SJSA1 (cell line): ENCODE data around the gene KRTAP5-9. TPM values are rescaled to one million over a fixed set of nuclear protein-coding genes. Genes with fewer than 3 reads are reported as not detected.
"Not testable (repeated sequence)": the region's sequence is repeated elsewhere in the genome, so short reads cannot be mapped to it uniquely, and the experiment has no call there.

Source experiments
- DNase-seq, 2 experiments: peaks; one replicate each; pipeline ENCODE4 v3.0.0-alpha.2; 2015 to 2020; ENCODE audit warnings: low spot score in 2 of 2, low read depth in 1 of 2
- H3K27ac ChIP-seq: fragments of 250-450 bp; sonication (Bioruptor Pico); 2 replicates; pipeline ENCODE4 v1.5.1; 2020; ENCODE audit warnings: mild to moderate bottlenecking, moderate library complexity
- H3K27me3 ChIP-seq: fragments of 250-450 bp; sonication (Bioruptor Pico); replicated peaks from 2 replicates; pipeline ENCODE4 v1.5.1; 2020; ENCODE audit warnings: mild to moderate bottlenecking, moderate library complexity
- H3K36me3 ChIP-seq: fragments of 250-450 bp; sonication (Bioruptor Pico); 2 replicates; pipeline ENCODE4 v1.5.1; 2020; ENCODE audit warnings: mild to moderate bottlenecking
- H3K4me1 ChIP-seq: fragments of 250-450 bp; sonication (Bioruptor Pico); replicated peaks from 2 replicates; pipeline ENCODE4 v1.6.1; 2021; ENCODE audit warnings: mild to moderate bottlenecking
- H3K4me3 ChIP-seq: fragments of 250-450 bp; sonication (Bioruptor Pico); 2 replicates; pipeline ENCODE4 v1.5.1; 2020; ENCODE audit warnings: mild to moderate bottlenecking
- H3K9me3 ChIP-seq: fragments of 250-450 bp; sonication (Bioruptor Pico); replicated peaks from 2 replicates; pipeline ENCODE4 v1.5.1; 2020; ENCODE audit warnings: mild to moderate bottlenecking
- total RNA-seq: library from RNA; depleted of rRNA; stranded (reverse); fragments of >200 nt; shearing (Covaris generic); gene quantifications from 2 replicates; pipeline ENCODE4 v1.2.3, GENCODE V29; 2014

KRTAP5-9 gene
- total RNA-seq, 1 experiment from 2014 or later = not detected

DNA sequence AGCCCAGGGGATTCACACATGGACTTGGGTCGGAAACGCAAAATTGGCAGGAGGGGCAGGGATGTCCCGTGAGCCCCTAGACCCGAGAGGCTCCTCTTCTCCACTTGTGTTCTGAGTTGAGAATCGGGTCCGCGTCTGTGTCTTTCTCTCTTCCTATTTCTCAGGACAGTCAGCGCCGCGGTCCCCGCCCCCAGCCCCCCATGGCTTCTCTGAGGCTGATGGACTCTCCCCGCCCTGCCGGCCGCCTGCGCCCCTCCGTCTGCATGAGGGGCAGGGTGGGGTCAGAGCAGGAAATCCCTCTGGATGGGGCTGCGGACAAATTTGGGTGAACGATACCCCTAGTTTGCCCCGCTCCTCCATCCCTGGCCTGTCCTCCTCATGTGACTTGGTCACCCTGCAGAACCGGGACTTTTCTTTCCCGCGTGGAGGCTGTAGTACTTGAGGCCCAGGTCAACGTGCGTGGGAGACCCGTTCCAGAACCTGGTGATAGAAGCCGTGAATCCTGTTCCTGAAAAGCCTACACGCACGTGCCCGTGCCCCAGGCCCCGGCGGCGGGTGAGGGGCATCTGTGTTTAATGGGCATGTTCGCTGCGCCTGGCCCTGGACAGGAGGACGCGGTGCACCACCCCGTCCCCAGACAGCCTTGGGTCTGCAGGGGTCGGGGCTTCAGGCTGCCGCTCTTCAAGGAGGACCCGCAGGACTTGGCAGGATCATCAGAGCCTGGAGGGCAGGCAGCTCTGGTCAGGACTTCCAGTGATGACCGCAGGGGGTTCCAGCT is 28.7 kb downstream of the KRTAP5-9 start:
- H3K27me3 ChIP-seq, H3K4me1 ChIP-seq, H3K36me3 ChIP-seq, DNase-seq, H3K9me3 ChIP-seq, H3K27ac ChIP-seq, H3K4me3 ChIP-seq: not testable (repeated sequence)

DNA sequence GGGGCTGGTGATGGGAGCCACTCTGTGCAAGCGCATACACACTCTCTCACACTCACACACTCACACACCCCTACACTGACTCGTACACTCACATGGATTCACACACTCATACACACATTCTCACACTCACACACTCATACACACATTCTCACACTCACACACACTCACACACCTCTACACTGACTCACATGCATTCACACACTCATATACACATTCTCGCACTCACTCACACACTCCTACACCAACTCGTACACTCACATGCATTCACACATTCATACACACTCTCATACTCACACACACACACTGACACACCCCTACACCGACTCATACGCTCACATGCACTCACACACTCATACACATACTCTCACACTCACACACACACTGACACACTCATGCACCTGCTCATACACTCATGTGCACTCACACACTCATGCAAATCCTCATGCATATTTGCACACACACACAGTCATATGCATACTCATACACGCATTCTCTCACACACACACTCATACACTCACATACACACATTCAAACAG is 29.3 kb downstream of the KRTAP5-9 start:
- Histone ChIP-seq H3K27me3 (no peaks in the 10 kb centered on the region), H3K27ac (no peak overlapping the region), H3K4me3 (no peak overlapping the region), H3K4me1 (no peaks in the 10 kb centered on the region), H3K9me3 (no peaks in the 10 kb centered on the region), H3K36me3 (no peaks in the 10 kb centered on the region)
- DNase-seq = no peak

DNA sequence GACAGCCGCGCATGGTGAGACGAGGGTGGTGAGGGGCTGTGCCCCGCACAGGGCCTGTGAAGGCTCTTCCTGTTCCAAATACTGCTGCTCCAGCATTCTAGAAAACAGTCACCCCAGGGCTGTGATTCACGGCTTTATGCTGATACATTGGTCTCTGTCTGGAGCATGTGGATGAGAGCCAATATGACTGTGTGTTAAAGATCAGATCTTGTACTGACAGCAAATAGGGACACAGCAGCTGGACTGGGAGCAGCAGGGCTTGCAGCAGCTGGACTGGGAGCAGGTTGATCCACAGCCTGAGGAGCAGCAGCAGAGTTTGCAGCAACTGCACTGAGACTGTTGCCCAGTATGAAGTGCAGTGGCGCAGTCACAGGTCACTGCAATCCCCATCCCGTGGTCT is 31.3 kb downstream of the KRTAP5-9 start:
- H3K4me1 ChIP-seq, H3K9me3 ChIP-seq, DNase-seq, H3K27ac ChIP-seq, H3K27me3 ChIP-seq, H3K4me3 ChIP-seq, H3K36me3 ChIP-seq: not testable (repeated sequence)

DNA sequence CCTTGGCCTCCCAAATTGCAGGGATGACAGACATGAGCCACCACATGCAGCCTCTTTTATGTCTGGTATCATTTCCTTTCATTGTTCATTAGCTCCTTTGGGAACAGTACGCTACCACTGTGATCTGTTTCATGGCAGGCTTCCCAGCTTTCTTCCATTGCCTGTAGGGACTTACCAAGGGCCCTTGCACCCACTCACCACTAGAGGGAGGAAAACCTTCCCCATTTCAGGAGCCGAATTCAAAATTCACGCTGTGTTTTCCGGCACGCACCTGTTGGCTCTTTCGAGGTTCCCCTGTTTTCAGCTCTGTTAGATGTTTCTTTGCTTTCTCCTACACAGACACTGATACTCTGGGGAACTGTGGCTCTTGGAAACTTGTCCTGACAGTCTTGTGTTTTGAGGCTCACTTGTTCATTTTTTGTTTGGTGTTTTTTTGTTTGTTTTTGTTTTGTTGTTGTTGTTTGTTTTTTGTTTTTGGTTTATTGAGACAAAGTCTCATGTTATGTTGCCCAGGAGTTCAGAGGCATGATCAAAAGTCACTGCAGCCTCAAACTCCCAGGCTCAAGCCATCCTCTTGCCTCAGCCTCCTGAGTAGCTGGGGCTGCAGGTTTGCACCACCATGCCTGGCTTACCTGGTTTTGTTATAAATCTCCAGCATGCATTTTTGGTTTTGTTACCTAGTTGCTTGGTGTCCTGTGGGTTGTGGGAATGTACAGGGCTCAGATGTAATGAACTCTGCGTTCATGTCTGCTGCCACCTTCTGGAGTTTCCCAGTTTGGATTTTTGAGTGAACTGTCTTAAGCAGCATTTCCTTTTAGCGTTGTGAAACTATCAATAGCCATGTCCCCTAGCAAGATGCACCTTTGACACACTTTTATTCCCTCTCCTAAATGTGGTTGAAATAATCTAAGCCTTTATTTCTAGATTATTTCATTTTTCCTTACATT is 32.1 kb downstream of the KRTAP5-9 start:
- Histone ChIP-seq H3K4me1 (no peaks in the 10 kb centered on the region), H3K27ac (no peak overlapping the region), H3K36me3 (no peaks in the 10 kb centered on the region), H3K9me3 (no peaks in the 10 kb centered on the region), H3K27me3 (no peaks in the 10 kb centered on the region), H3K4me3 (no peak overlapping the region)
- peak; percentile 16 to 42 for DNase-seq

DNA sequence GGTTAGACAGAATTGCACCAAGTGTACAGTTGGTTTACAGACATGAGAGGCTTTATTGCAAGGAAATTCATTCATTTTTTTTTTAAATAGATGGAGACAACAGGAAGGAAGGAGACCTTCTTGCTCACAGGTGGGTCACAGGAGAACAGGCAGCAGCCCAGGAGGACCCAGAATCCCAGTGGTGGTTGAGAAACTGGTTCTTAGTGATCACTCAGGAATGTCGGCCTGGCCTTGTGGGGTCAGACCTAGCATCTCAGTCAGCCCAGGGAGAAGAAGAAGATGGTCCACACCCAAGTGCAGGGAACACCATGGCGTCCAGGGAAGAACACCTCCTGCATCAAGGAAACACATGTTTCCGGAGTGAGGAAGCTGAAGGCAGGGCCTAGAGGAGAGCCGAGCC is 33.6 kb downstream of the KRTAP5-9 start:
- H3K27ac ChIP-seq = no peak overlapping the region
- H3K9me3 ChIP-seq = no peaks in the 10 kb centered on the region
- H3K27me3 ChIP-seq = no peaks in the 10 kb centered on the region
- no peaks in the 10 kb centered on the region for H3K4me1 ChIP-seq
- no peaks in the 10 kb centered on the region for H3K36me3 ChIP-seq
- H3K4me3 ChIP-seq = no peak overlapping the region
- no peak for DNase-seq

DNA sequence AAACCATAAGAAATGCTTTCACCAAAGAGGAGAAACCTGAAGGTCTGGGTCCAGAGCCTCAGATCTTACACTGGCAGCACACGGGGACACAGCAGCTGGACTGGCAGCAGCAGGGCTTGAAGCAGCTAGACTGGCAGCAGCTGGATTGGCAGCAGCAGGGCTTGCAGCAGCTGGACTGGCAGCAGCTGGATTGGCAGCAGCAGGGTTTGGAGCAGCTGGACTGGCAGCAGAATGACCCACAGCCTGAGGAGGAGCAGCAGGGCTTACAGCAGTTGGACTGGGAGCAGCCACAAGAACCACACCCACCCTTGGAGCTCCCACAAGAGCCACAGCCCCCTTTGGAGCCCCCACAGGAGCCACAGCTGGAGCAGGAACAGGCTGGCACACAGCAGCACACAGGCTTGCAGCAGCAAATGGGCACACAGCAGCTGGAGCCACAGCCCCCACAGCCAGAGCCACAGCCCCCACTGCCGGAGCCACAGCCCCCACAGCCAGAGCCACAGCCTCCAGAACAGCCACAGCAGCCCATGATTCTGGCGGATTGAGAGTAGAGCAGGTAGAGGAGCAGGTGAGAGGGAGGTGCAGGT is 34.2 kb downstream of the KRTAP5-9 start, which contains the start of gene KRTAP5-11:
Gene KRTAP5-11, minus strand, starts transcription at position 567 of the 587 bp plus-strand sequence. Its CDS starts 38 bp downstream, at position 529.
- H3K36me3 ChIP-seq = no peaks in the 10 kb centered on the region
- H3K9me3 ChIP-seq = no peaks in the 10 kb centered on the region
- no peak within 1 kb of the TSS for H3K4me3 ChIP-seq
- H3K4me1 ChIP-seq = no peaks in the 10 kb centered on the region
- no peaks in the 10 kb centered on the region for H3K27me3 ChIP-seq
- DNase-seq = no peak
- no peak within 1 kb of the TSS for H3K27ac ChIP-seq

DNA sequence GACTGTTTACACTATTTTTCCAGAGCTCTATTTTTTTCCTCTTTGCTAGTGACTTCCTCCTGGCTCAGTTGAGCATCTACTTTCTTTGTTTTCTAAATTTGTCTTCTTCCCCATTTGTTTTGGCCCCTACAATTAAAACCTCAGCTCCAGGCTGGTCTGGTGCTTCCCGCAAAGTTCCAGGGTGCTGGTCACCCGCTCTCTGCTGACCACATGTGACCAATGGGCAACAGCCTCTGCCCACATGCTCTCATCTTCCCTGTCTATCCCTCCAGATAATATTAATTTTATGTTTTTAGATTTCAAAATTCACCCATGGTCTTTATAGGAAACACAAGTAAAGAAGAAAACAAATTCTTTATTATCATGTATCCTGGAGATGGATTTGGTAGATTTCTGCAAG is 34.7 kb downstream of the KRTAP5-9 start:
- not testable (repeated sequence) for H3K36me3 ChIP-seq, H3K27me3 ChIP-seq, H3K27ac ChIP-seq, H3K9me3 ChIP-seq, H3K4me1 ChIP-seq, H3K4me3 ChIP-seq, DNase-seq

DNA sequence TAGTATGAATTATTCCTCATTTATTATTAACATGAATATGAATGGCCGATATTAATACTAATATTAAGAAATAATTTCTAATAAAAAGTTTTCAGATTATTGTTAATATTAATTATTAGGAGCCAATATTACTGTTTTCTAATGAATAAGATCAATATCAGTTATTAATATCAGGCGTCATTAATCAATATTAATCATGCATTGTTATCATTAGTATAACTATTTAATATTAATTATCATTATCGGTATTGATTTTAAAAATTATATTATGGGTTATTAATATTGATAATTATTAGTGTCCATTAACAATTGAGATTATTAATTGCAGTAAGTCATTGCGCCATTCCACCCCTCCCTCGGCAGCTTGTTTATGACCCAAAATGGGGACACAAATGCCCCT is 37.5 kb downstream of the KRTAP5-9 start:
- H3K27ac ChIP-seq, H3K9me3 ChIP-seq, DNase-seq, H3K4me3 ChIP-seq, H3K27me3 ChIP-seq, H3K4me1 ChIP-seq, H3K36me3 ChIP-seq: not testable (repeated sequence)

DNA sequence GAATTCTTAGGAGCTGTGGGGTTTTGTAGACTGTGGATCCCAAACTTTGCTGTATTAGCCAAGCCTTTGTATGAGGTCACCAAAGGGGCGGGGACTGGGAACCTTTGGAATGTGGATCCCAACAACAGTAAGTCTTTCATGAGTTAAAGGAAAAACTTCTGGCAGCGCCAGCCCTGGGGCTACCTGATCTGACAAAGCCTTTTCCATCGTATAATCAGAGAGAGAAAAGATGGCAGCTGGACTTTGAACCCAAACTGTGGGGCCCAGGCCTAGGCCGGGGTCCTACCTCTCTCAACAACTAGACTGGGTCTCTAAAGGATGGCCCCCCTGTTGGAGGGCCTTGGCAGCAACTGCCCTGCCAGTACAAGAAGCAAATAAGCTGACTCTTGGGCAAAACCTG is 40.1 kb downstream of the KRTAP5-9 start:
- not testable (repeated sequence) for H3K9me3 ChIP-seq, H3K4me1 ChIP-seq, H3K4me3 ChIP-seq, DNase-seq, H3K27ac ChIP-seq, H3K27me3 ChIP-seq, H3K36me3 ChIP-seq

DNA sequence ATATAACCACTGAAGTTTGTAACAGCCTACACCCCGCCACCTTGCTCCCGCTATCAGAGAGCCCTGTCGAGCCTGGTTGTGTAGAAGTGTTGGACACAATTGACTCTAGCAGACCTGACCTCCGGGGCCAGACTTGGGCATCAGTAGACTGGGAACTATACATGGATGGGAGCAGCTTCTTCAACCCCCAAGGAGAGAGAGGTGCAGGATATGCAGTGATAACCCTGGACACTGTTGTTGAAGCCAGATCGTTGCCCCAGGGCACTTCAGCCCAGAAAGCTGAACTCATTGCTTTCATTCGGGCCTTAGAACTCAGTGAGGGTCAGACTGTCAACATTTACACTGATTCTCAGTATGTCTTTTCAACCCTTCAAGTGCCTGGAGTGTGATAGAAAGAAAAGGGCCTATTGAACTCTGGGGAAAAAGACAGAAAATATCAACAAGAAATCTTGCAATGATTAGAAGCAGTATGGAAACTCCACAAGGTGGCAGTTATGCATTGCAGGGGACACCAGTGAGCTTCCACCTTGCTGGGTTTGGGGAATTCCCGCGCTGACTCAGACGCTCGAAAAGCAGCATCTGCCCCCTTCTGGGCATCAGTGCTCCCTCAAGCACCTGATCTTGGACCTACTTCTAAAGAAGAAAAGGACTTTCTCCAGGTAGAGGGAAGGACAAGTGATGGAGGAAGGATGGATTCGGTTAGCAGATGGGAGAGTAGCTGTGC is 40.8 kb downstream of the KRTAP5-9 start:
- H3K9me3 ChIP-seq, H3K4me3 ChIP-seq, H3K4me1 ChIP-seq, DNase-seq, H3K27ac ChIP-seq, H3K27me3 ChIP-seq, H3K36me3 ChIP-seq: not testable (repeated sequence)

DNA sequence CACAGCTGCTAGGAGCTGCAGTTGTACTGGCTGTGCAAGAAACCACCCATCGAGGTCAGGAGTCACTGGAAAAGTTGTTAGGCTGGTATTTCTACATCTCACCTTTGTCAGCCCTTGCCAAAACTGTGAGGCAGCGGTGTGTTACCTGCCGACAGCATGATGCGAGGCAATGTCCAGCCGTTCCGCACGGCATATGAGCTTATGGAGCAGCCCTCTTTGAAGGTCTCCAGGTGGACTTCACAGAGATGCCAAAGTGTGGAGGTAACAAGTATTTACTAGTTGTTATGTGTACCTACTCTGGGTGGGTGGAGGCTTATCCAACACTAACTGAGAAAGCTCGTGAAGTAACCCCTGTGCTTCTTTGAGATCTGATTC is 41.3 kb downstream of the KRTAP5-9 start:
- H3K4me3 ChIP-seq, H3K27ac ChIP-seq, H3K27me3 ChIP-seq, H3K9me3 ChIP-seq, DNase-seq, H3K36me3 ChIP-seq, H3K4me1 ChIP-seq: not testable (repeated sequence)
